HG03575 (cell line): ENCODE results near the gene ZNF787.

Source experiments
- ATAC-seq: cut with Tn5 transposase; IDR thresholded peaks from one replicate; pipeline ENCODE4 v1.9.1; 2021; ENCODE audit not compliant: unreplicated experiment, insufficient number of reproducible peaks, low FRiP score; ENCODE audit errors: extremely low read depth

The ZNF787 gene

GRCh38 chr19:56094449-56094848 is 26.6 kb downstream of the ZNF787 start:
- ATAC-seq = no peak

DNA sequence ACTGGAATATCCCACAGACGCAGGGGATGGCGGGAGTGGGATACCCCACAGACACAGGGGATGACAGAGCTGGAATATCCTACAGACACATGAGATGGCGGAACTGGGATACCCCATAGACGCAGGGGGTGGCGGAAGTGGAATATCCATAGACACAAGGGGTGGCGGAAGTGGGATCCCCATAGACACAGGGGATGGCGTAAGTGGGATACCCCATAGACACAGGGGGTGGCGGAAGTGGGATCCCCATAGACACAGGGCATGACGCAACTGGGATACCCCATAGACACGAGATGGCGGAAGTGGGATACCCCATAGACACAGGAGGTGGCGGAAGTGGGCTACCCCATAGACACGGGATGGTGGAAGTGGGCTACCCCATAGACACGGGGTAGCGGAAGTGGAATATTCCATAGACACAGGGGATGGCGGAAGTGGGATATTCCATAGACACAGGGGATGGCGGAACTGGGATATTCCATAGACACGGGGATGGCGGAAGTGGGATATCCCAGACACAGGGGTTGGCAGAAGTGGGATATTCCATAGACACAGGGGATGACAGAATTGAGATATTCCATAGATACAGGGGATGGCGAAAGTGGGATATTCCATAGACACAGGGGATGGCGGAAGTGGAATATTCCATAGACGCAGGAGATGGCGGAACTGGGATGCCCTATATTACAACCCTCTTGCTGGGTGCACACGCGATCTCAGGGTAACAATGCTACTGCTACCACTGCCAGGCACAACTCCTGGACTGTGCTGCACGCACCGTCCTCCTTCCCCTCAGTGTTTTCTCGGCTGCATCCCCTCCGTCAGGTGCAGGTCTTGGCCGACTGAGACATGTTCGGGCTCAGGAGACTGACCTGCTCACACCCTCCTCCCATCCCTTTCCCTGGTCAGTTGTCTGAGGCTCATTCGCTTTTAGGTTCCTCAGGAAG is 28.1 kb downstream of the ZNF787 start:
- no peak for ATAC-seq

- ATAC-seq = no peak
Observed at GRCh38 chr19:56091751-56092546, 29.1 kb downstream of the ZNF787 start.

- ATAC-seq = no peak
Observed at GRCh38 chr19:56091066-56091490, 30.0 kb downstream of the ZNF787 start.

DNA sequence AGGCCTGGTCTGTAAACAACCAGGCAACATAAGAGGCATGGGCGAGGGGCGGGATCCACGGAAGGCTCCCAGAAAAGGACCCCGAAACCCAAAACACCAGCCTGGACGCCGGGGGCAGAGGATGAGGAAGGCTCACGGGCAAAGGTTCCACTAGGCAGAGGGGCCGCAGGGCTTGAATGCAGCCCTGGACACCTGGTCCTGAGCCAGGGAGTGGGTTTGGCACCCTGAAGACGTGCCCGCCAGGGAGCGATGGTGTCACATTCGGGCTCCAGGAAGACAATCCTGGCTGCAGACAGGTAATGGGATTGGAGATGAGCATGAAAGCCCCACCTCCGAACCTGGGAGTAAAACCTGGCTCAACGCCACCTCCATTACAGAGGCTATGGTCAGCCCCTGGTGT is 31.8 kb downstream of the ZNF787 start:
- ATAC-seq = no peak

GRCh38 chr19:56088497-56089215 is 32.4 kb downstream of the ZNF787 start:
- ATAC-seq = no peak

DNA sequence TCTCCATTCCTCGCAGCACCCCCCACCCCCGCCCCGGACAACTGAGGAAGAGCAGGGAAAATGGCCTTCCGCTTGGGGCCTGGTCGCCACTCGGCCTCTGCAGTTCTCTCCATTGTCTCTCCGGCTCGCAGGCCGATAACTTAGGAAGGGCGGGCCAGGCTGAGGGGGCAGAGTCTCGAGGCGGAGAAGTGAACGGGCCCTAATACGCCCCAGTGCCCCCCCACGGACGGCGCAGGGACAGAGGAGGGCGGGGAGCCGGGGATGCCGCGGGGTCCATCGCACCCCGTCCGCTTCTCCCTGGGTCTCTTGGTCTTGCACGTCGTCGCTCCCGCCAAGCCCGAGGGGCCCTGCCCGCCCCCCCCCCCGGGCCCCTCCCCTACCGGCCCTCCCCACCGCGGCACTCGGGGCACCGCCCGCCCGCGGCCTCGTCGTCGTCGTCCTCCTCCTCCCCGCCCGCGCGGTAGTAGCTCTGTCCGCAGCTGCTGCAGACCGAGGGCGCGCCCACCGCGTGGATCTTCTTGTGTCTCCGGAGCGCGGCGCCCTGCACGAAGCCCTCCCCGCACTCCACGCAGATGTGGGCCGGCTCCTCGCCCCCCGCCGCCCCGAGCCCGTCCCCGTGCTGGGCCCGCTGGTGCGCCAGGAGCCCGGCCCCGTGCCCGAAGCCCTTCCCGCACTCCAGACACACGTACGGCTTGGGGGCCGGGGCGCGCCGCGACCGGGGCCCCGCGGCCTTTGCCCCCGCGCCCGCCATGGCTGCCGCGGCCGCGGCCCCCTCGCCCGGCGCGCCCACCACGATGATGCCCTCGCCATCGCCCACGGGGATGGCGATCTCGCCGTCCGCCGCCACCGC is 33.2 kb downstream of the ZNF787 start:
- no peak for ATAC-seq

- no peak for ATAC-seq
Observed at GRCh38 chr19:56086671-56087430, 34.2 kb downstream of the ZNF787 start.

DNA sequence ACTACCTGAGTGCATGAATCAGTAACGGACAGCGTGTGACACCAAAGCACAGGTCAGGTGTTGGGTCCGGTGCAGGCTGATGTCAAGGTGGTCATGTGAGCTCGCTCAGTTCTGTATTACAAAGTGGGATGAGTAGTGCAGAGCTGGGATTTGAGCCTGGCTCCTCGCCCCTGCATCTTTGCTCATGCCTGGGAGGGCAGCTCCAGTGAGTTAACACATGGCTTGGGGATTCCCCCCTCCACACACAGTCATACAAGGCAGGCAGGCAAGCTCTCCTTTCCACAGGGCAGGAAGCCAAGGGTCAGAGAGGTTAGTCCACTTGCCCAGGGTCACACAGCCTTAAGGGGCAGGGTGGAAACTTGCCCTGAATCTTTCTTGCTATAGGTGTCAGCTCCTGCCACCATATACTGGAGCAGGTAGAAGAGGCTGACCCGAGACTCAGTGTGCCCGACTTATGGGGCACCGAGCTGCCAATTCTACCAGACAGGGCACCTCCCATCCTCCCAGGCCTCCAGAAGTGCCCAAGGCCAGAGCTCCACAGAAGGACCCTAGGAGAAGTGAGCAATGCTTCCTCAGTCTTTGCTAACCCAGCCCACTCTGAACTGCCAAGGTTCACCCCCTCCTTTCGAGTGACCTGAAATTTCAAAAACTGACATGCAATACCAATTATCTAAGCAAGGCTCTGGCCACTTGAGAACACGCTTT is 35.4 kb downstream of the ZNF787 start:
- ATAC-seq = no peak

DNA sequence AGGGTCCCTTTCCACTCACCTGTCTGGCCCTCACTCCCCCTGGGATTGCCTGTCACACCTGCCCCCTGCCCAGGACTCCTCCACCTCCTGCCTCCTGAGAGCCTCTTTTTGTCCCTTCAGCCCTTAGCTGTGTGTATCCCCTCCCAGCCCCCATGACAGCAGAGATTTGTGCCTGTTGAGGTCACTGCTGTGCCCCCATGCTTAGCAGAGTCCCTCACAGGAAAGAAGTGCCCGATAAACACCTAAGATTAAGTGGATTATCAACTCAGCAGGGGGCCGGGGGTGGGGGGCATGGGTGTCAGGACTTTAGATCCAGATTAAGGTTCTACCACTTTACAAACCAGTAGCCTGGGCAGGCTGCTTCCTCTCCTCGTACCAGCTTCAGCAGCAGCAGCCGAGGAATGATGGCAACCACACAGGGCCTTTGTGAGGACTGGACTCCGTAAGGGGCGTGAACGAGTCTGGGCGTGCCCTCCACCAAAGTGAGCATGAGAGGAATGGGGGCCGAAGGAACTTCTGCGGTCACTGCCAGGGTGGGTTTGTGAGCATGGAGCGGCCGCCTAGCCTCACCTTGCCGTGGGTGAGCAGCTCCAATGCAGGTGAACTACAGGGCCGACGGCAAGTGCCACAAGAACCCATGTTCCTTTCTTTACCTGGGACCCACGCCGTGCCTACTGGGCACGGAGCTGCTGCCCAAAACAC is 36.1 kb downstream of the ZNF787 start:
- no peak for ATAC-seq

DNA sequence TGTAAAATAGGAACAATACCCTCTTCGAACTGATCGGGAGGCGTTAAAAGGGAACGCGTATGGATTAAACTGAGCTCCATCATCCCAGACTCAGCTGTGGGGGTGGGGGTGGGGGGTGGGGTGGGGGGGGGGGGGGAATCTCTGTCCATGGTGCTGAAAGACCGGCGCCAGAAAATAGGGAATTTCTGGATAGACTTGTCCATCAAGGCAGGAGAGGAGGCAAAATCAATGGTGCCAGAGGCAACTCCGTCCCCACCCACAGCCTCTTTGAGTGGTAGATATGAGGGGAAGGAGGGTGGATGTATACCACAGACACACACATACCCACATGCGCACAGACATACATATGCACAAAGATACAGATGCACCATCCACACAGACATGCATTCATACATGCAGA is 37.4 kb downstream of the ZNF787 start:
- ATAC-seq = no peak

DNA sequence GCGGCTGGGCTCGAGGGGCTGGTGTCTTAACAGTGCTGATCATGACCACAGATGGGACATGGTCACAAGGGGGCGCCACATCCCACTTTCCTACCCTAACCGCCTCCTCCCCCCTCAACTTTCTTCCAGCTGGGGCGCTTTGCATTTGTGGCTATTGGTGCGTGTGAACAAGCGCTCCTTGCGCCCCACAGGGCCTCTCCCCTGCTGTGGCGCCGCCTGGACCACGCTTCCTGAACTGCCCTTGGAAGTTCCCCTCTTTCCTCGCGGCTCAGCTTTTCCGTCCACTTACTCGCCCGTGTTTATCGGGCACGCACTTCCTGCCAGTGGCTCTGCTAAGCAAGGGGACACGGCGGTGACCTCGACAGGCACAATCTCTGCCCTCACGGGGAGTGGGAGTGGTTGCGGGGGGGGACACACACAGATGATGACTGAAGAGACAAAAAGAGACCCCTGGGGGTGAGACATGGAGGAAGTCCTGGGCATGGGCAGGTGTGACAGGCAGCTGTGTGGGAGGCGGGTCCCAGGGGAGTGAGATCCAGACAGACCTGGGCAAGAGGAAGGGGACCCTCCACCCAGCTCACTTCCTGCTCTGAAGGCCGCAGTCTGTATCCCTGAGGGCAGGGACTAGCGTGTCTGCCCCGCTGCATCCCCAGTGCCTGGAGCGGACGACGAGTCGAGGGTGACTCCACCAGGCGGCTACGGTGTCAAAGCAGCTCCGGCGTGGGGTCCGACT is 40.3 kb downstream of the ZNF787 start:
- no peak for ATAC-seq

DNA sequence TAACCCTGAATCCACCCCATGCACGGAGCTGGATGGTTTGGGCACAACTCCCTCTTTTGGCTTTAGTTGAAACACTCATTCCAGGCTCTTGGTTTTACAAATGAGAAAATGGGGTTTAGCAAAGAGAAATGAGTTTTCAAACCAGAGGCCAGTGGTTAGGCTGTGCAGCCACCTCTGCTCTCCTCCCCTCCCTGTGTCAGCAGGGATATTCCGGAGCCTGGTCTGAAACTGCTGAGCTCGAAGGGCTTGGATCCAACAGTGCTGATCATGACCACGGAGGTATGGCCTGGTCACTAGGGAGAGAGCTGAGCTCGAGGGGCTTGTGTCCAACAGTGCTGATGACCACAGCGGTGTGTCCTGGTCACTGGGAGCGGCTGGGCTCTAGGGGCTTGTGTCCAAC is 41.5 kb downstream of the ZNF787 start:
- no peak for ATAC-seq

- ATAC-seq = no peak
Observed at GRCh38 chr19:56076498-56076897, 44.6 kb downstream of the ZNF787 start.

DNA sequence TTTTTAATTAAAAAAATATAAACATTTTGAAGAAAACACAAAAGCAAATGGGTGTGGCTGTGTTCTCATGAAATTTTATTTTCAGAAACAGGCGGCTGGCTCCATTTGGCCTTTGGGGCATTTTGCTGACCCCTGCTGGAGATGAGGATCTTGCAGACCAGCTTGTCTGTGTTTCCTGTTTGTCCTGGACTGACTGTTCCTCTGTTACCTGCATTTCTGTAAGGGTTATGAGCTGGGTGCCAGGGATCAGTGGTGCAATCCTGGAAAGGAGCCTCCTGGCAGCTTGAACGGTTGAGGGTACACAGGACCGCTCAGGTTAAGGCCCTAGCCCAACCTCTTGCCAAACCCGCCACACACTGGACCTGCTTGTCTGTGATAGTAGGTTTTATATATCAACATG is 49.9 kb downstream of the ZNF787 start:
- ATAC-seq = no peak

DNA sequence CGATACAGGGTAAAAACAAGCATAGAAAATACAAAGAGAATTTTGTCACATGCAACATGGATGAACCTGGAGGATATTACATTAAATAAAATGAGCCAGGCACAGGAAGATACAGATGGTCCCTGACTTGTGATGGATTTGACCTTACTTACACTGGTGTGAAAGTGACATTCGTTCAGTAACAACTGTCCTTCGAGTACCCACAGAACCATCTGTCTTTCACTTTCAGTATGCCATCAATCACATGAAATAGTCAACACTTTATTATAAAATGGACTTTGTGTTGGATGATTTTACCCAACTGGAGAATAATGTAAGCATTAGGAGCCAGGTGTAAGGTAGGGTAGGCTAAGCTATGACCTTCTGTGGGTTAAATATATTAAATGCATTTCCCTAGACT is 51.5 kb downstream of the ZNF787 start:
- no peak for ATAC-seq
